Activated T-cell treated with anti-CD3 and anti-CD28 coated beads, Interleukin-2, amount 50 U/mL, for 1 hour (primary cell): Measurements from ENCODE around the gene SLC23A3.

Experiments used
- DNase-seq: peaks from one replicate; pipeline ENCODE4 v3.0.0-alpha.2; 2020

Gene SLC23A3

GRCh38 chr2:219169930-219170654, at the start of gene SLC23A3:
Gene SLC23A3 (minus strand): TSS chr2:219170029. CDS start chr2:219169984, 45 bp downstream.
- no peak for DNase-seq

GRCh38 chr2:219218732-219219701, 49.2 kb upstream of the SLC23A3 start, which contains the start of gene ABCB6:
Gene ABCB6 (minus strand): TSS chr2:219218958. CDS start chr2:219218673, 285 bp downstream.
- DNase-seq: peak; percentile 87

GRCh38 chr2:219218217-219218731, 48.4 kb upstream of the SLC23A3 start:
- DNase-seq: no peak

GRCh38 chr2:219216535-219216915, 46.7 kb upstream of the SLC23A3 start:
- DNase-seq: no peak

- no peak for DNase-seq
Measured at GRCh38 chr2:219215871-219216534, 46.2 kb upstream of the SLC23A3 start.

GRCh38 chr2:219214786-219215185, 45.0 kb upstream of the SLC23A3 start:
- DNase-seq: no peak

GRCh38 chr2:219214141-219214540, 44.3 kb upstream of the SLC23A3 start:
- no peak for DNase-seq

- DNase-seq: no peak
Measured at GRCh38 chr2:219213486-219214071, 43.8 kb upstream of the SLC23A3 start.

- no peak for DNase-seq
Measured at GRCh38 chr2:219213026-219213415, 43.2 kb upstream of the SLC23A3 start.

GRCh38 chr2:219210886-219211362, 41.1 kb upstream of the SLC23A3 start:
- no peak for DNase-seq

GRCh38 chr2:219210196-219210885, 40.5 kb upstream of the SLC23A3 start:
- DNase-seq: no peak

- DNase-seq: no peak
Measured at GRCh38 chr2:219209236-219210195, 39.7 kb upstream of the SLC23A3 start.

- DNase-seq: no peak
Measured at GRCh38 chr2:219207884-219208740, 38.3 kb upstream of the SLC23A3 start.

- no peak for DNase-seq
Measured at GRCh38 chr2:219207134-219207883, 37.5 kb upstream of the SLC23A3 start.

GRCh38 chr2:219206328-219207133, 36.7 kb upstream of the SLC23A3 start, which contains the start of gene ZFAND2B:
Gene ZFAND2B (plus strand): TSS chr2:219206782. CDS start chr2:219206988, 206 bp downstream.
- peak; percentile 97 for DNase-seq

GRCh38 chr2:219205981-219206327, 36.1 kb upstream of the SLC23A3 start:
- no peak for DNase-seq

GRCh38 chr2:219205165-219205538, 35.3 kb upstream of the SLC23A3 start:
- DNase-seq: no peak
